Testis (tissue), 2 donors: ENCODE results near the gene MAP1LC3B2.

ENCODE experiments used
- CTCF ChIP-seq, 3 experiments: fragments of 450-650 bp in 2 of 3; fragments of 200-600 bp in 1 of 3; sonication (generic) in 1 of 3; IDR thresholded peaks; one replicate each; pipeline ENCODE4 v1.5.1; 2016 to 2019; ENCODE audit warnings: antibody characterized with exemption in 3 of 3, mild to moderate bottlenecking in 2 of 3, moderate library complexity in 1 of 3
- POLR2A ChIP-seq: fragments of 450-650 bp; IDR thresholded peaks from one replicate; pipeline ENCODE4 v1.6.1; 2017; ENCODE audit warnings: antibody characterized with exemption, mild to moderate bottlenecking, moderate library complexity

- TF ChIP-seq CTCF (IDR thresholded peaks at IDR 0.05), result no peak
- TF ChIP-seq POLR2A, result no peak
Measured at GRCh38 chr12:116614194-116614915, 55.2 kb downstream of the MAP1LC3B2 start.
